OCI-LY1 (cell line): ENCODE measurements around the gene HOXD10.

Source experiments
- H2AFZ ChIP-seq: fragments of 200-600 bp; sonication (generic), shearing (Covaris generic); 2 replicates; pipeline ENCODE4 v1.6.0; 2014; ENCODE audit warnings: antibody characterized with exemption, mild to moderate bottlenecking, low read length
- H3F3A ChIP-seq: fragments of 200-600 bp; sonication (generic), shearing (Covaris generic); 2 replicates; pipeline ENCODE4 v1.6.0; 2014; ENCODE audit warnings: mild to moderate bottlenecking, antibody characterized with exemption, low read length, moderate library complexity; ENCODE audit not compliant: insufficient read depth
- H3K27ac ChIP-seq: fragments of 200-600 bp; sonication (generic); 2 replicates; pipeline ENCODE4 v1.5.1; 2014; ENCODE audit warnings: low read length, mixed run types, mild to moderate bottlenecking, low read depth; ENCODE audit not compliant: poor library complexity, severe bottlenecking
- H3K27me3 ChIP-seq: fragments of 200-600 bp; sonication (generic); 2 replicates; pipeline ENCODE4 v1.6.0; 2014; ENCODE audit warnings: antibody characterized with exemption, mild to moderate bottlenecking, low read length, moderate library complexity; ENCODE audit not compliant: insufficient read depth
- H3K36me3 ChIP-seq: fragments of 200-600 bp; sonication (generic); 2 replicates; pipeline ENCODE4 v1.6.1; 2014; ENCODE audit warnings: mild to moderate bottlenecking, antibody characterized with exemption, low read length, moderate library complexity, mixed read lengths; ENCODE audit not compliant: insufficient read depth
- H3K4me1 ChIP-seq: fragments of 200-600 bp; sonication (generic); 2 replicates; pipeline ENCODE4 v1.5.1; 2014; ENCODE audit warnings: mild to moderate bottlenecking, low read length, moderate library complexity; ENCODE audit not compliant: insufficient read depth, severe bottlenecking
- H3K4me2 ChIP-seq: fragments of 200-600 bp; sonication (generic), shearing (Covaris generic); 2 replicates; pipeline ENCODE4 v1.6.1; 2014; ENCODE audit warnings: low read length
- H3K4me3 ChIP-seq: fragments of 200-600 bp; sonication (generic); 2 replicates; pipeline ENCODE4 v1.5.1; 2014; ENCODE audit warnings: low read length, low read depth, mild to moderate bottlenecking, mixed read lengths; ENCODE audit not compliant: poor library complexity, severe bottlenecking
- H3K79me2 ChIP-seq: fragments of 200-600 bp; shearing (Covaris generic); 2 replicates; pipeline ENCODE4 v1.6.1; 2016; ENCODE audit warnings: mixed run types, low read length, mixed read lengths; ENCODE audit not compliant: insufficient read depth
- H3K9ac ChIP-seq: fragments of 200-600 bp; sonication (generic), shearing (Covaris generic); 2 replicates; pipeline ENCODE4 v1.6.1; 2014; ENCODE audit warnings: mild to moderate bottlenecking, low read length, mixed read lengths
- H3K9me2 ChIP-seq: fragments of 200-600 bp; sonication (generic), shearing (Covaris generic); 2 replicates; pipeline ENCODE4 v1.6.1; 2014; ENCODE audit warnings: low read depth, mild to moderate bottlenecking, low read length, mixed read lengths
- H3K9me3 ChIP-seq: fragments of 200-600 bp; shearing (Covaris generic); 2 replicates; pipeline ENCODE4 v1.6.1; 2014; ENCODE audit warnings: low read length, mixed read lengths
- H4K20me1 ChIP-seq: fragments of 200-600 bp; sonication (generic), shearing (Covaris generic); 2 replicates; pipeline ENCODE4 v1.6.0; 2016; ENCODE audit warnings: mild to moderate bottlenecking, low read length; ENCODE audit not compliant: insufficient read depth
- CTCF ChIP-seq: fragments of 200-600 bp; sonication (generic), shearing (Covaris generic); IDR thresholded peaks from 2 replicates; pipeline ENCODE4 v1.5.1; 2017; ENCODE audit warnings: mild to moderate bottlenecking, antibody characterized with exemption, low read length, moderate library complexity, mixed read lengths
- EZH2 ChIP-seq: fragments of 200-600 bp; sonication (generic), shearing (Covaris generic); IDR thresholded peaks from 2 replicates; pipeline ENCODE4 v1.8.0; 2017; ENCODE audit warnings: borderline replicate concordance, mixed run types, mild to moderate bottlenecking, antibody characterized with exemption, low read length, moderate library complexity, mixed read lengths

The HOXD10 gene

GRCh38 chr2:176140513-176141317 lies 24.1 kb downstream of the HOXD10 start:
- no peaks in the 10 kb centered on the region for H3K36me3 ChIP-seq
- peak overlapping the region; percentile 60 for H3K4me3 ChIP-seq
- peak overlapping the region; percentile 65; the same call in 1 of the 2 replicates for H3K9ac ChIP-seq
- no peaks in the 10 kb centered on the region for H4K20me1 ChIP-seq
- H2AFZ ChIP-seq: peak overlapping the region; percentile 84; the same call in 1 of the 2 replicates
- H3K27ac ChIP-seq: no peak overlapping the region
- 0 out of 2 replicates have a peak, but pooled peaks cover under 1% of the 10 kb centered on the region for H3K27me3 ChIP-seq
- TF ChIP-seq CTCF (peak; percentile 94), EZH2 (no peak)
- H3K9me3 ChIP-seq: no peaks in the 10 kb centered on the region
- peaks cover 5% of the 10 kb centered on the region for H3K4me1 ChIP-seq
- peak overlapping the region; percentile 69 for H3K4me2 ChIP-seq
- no peaks in the 10 kb centered on the region for H3K79me2 ChIP-seq
- H3F3A ChIP-seq: no peaks in the 10 kb centered on the region
- no peaks in the 10 kb centered on the region for H3K9me2 ChIP-seq

- Histone ChIP-seq H3K4me2 (no peak overlapping the region), H3K4me1 (peaks cover 5% of the 10 kb centered on the region), H3K27ac (no peak overlapping the region), H3K27me3 (0 out of 2 replicates have a peak, but pooled peaks cover 3% of the 10 kb centered on the region), H3K36me3 (no peaks in the 10 kb centered on the region), H3K9me3 (no peaks in the 10 kb centered on the region), H3K79me2 (no peaks in the 10 kb centered on the region), H3K9me2 (no peaks in the 10 kb centered on the region), H4K20me1 (no peaks in the 10 kb centered on the region), H3F3A (no peaks in the 10 kb centered on the region), H2AFZ (no peak overlapping the region), H3K9ac (no peak overlapping the region), H3K4me3 (no peak overlapping the region)
- TF ChIP-seq EZH2: no peak
- no peak for TF ChIP-seq CTCF
Measured at GRCh38 chr2:176142281-176142680, 25.7 kb downstream of the HOXD10 start.

- peaks cover under 1% of the 10 kb centered on the region for H3K4me1 ChIP-seq
- H3K4me3 ChIP-seq: no peak overlapping the region
- no peak overlapping the region for H3K4me2 ChIP-seq
- no peak overlapping the region for H3K9ac ChIP-seq
- no peaks in the 10 kb centered on the region for H3F3A ChIP-seq
- H3K9me3 ChIP-seq: no peaks in the 10 kb centered on the region
- no peak for TF ChIP-seq CTCF
- TF ChIP-seq EZH2: no peak
- H3K9me2 ChIP-seq: no peaks in the 10 kb centered on the region
- H4K20me1 ChIP-seq: no peaks in the 10 kb centered on the region
- H3K27me3 ChIP-seq: 0 out of 2 replicates have a peak, but pooled peaks cover 3% of the 10 kb centered on the region
- H3K27ac ChIP-seq: no peak overlapping the region
- H3K36me3 ChIP-seq: no peaks in the 10 kb centered on the region
- H2AFZ ChIP-seq: no peak overlapping the region
- H3K79me2 ChIP-seq: no peaks in the 10 kb centered on the region
Measured at GRCh38 chr2:176145085-176145969, 28.7 kb downstream of the HOXD10 start.
